Epithelial cell of umbilical artery (primary cell): ENCODE data around the gene IFNAR1. TPM values are rescaled to one million over a fixed set of nuclear protein-coding genes. Genes with fewer than 3 reads are reported as not detected.

Experiments used
- total RNA-seq: library from RNA; depleted of rRNA; stranded (reverse); fragments of >200 nt; gene quantifications from 2 replicates; pipeline ENCODE4 v1.2.3, GENCODE V29; 2014

IFNAR1 gene
- total RNA-seq: 20.8 and 33.3 TPM in 2 replicates

GRCh38 chr21:33324291-33325221 is at the start of gene IFNAR1:
Gene IFNAR1 (plus strand): TSS chr21:33324970. CDS start chr21:33325056, 86 bp downstream.

GRCh38 chr21:33403128-33403785 is 78.5 kb downstream of the IFNAR1 start, which contains the start of gene IFNGR2:
Gene IFNGR2 (plus strand): TSS chr21:33403413. CDS start chr21:33403544, 131 bp downstream.

Other genes with a start within 250 kb of the IFNAR1 start
- 10.4 and 15.3 TPM in 2 replicates for gene IFNAR2, start 95.0 kb upstream of the IFNAR1 start, total RNA-seq
- gene IL10RB, start 58.6 kb upstream of the IFNAR1 start, total RNA-seq: 28.9 and 48.2 TPM in 2 replicates
- gene IFNGR2, start 78.4 kb downstream of the IFNAR1 start, total RNA-seq: 48.4 and 49.1 TPM in 2 replicates
- 34.4 and 41.3 TPM in 2 replicates for gene TMEM50B, start 155.0 kb downstream of the IFNAR1 start, total RNA-seq
- gene DNAJC28, start 166.7 kb downstream of the IFNAR1 start, total RNA-seq: 1.3 and 2.6 TPM in 2 replicates
- gene GART, start 217.1 kb downstream of the IFNAR1 start, total RNA-seq: 81.5 and 121 TPM in 2 replicates
- gene SON, start 218.1 kb downstream of the IFNAR1 start, total RNA-seq: 106 and 114 TPM in 2 replicates